HG03139 (cell line): Measurements from ENCODE around the gene DROSHA.
A peak's percentile ranks its signal among the peaks of the same experiment; 100 is the strongest.
"Not testable (repeated sequence)": the region's sequence is repeated elsewhere in the genome, so short reads cannot be mapped to it uniquely, and the experiment has no call there.

Experiments used
- ATAC-seq: cut with Tn5 transposase; IDR thresholded peaks from one replicate; pipeline ENCODE4 v1.9.1; 2021; ENCODE audit not compliant: unreplicated experiment

The DROSHA gene

GRCh38 chr5:31531888-31532547, at the start of gene DROSHA, which contains the start of gene C5orf22:
DROSHA (minus strand) TSS chr5:31532093; CDS start chr5:31529059, 3,034 bp downstream.
C5orf22 (plus strand) TSS chr5:31532301; CDS start chr5:31532393, 92 bp downstream.
- peak; percentile 93 for ATAC-seq

- ATAC-seq, result no peak
These were observed 47.7 kb upstream of the DROSHA start for GRCh38 chr5:31579558-31579957.

- ATAC-seq, result no peak
These were observed 45.5 kb upstream of the DROSHA start for GRCh38 chr5:31577438-31577837.

GRCh38 chr5:31574772-31575171, 42.9 kb upstream of the DROSHA start:
- no peak for ATAC-seq

GRCh38 chr5:31573494-31574142, 41.7 kb upstream of the DROSHA start:
- ATAC-seq, result no peak

GRCh38 chr5:31569068-31569467, 37.2 kb upstream of the DROSHA start:
- no peak for ATAC-seq

GRCh38 chr5:31568302-31568835, 36.5 kb upstream of the DROSHA start:
- ATAC-seq, result no peak

- not testable (repeated sequence) for ATAC-seq
These were observed 34.5 kb upstream of the DROSHA start for GRCh38 chr5:31566362-31566761.

GRCh38 chr5:31563216-31563615, 31.3 kb upstream of the DROSHA start:
- ATAC-seq, result no peak

- no peak for ATAC-seq
These were observed 30.1 kb upstream of the DROSHA start for GRCh38 chr5:31561946-31562345.

- no peak for ATAC-seq
These were observed 28.0 kb upstream of the DROSHA start for GRCh38 chr5:31559942-31560341.

- ATAC-seq, result no peak
These were observed 24.6 kb upstream of the DROSHA start for GRCh38 chr5:31556461-31556860.

GRCh38 chr5:31554552-31554951, 22.7 kb upstream of the DROSHA start:
- no peak for ATAC-seq

GRCh38 chr5:31553863-31554262, 22.0 kb upstream of the DROSHA start:
- no peak for ATAC-seq

GRCh38 chr5:31551878-31552277, 20.0 kb upstream of the DROSHA start:
- no peak for ATAC-seq

GRCh38 chr5:31549114-31549513, 17.2 kb upstream of the DROSHA start:
- not testable (repeated sequence) for ATAC-seq

- no peak for ATAC-seq
These were observed 6.0 kb upstream of the DROSHA start for GRCh38 chr5:31537851-31538250.

- no peak for ATAC-seq
These were observed 5.5 kb upstream of the DROSHA start for GRCh38 chr5:31537349-31537748.

- ATAC-seq, result no peak
These were observed 5.0 kb upstream of the DROSHA start for GRCh38 chr5:31536873-31537272.

GRCh38 chr5:31534527-31535046, 2.7 kb upstream of the DROSHA start:
- no peak for ATAC-seq

- ATAC-seq, result peak; percentile 30
These were observed 378 bp downstream of the DROSHA start for GRCh38 chr5:31531543-31531887.
